HG03520 (cell line): Measurements from ENCODE around the gene HSPG2.
"Not testable (repeated sequence)": the region's sequence is repeated elsewhere in the genome, so short reads cannot be mapped to it uniquely, and the experiment has no call there.

ENCODE experiments used
- ATAC-seq: cut with Tn5 transposase; IDR thresholded peaks from one replicate; pipeline ENCODE4 v1.9.1; 2021; ENCODE audit warnings: mild to moderate bottlenecking, moderate library complexity; ENCODE audit not compliant: unreplicated experiment

The HSPG2 gene

DNA sequence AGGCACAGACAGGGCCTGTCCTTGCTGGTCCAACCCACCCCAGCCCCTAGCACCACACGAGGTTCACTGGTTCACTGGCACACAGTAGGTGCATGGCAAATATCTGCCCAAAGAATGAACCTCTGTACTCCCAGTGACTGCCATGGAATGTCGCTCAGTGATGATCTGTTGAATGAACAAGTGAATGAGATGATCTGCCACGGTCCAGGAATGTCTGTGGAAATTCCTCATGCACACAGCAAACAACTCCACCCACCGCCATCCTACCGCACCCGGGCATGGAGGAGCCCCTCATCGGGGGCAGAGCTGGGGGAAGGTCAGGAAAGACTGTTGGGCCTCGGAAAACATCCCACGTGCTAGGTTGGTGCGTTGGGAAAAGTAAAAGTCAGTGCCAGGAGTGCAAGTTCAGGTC is 1.7 kb downstream of the HSPG2 start:
- no peak for ATAC-seq

DNA sequence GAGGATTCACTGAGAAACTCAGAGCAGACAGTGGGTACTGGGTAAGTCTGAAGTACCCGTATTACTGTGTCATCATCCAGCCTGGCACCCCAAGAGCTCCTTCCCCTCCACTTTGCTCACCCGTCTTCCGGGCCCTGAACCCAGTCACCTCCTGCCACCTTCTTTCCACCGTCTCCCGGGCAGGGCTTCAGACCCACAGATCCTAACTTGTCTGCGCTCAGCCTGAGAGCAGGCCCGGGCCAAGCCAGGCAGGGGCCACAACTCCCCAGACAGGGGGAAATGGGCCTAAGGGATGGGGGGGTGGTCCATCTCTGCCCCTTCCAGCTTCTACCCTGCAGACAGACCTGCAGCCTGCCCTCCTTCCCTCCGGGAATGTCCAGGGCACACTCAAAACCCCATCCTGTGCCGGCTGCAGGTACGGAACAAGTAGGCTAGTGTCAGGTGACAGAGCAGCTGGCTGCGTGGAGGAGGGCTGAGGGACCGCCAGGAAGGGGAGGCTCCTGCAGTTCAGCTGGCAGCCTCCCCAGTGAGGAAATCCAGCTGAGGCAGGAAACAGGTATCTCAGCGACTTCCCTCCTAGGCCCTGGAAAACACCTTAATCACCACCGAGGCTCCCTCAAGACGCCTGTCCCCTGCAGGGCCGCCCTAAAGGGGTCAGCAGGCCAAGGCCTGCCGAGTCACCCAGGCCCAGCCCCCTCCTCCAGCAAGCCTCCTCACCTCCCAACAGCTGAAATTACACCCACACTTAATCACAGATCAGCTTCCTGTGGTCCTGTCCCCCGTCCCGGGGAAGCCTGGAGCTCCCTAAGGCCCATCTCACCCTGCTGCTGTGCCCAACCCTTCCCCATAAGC is 3.5 kb downstream of the HSPG2 start:
- no peak for ATAC-seq

DNA sequence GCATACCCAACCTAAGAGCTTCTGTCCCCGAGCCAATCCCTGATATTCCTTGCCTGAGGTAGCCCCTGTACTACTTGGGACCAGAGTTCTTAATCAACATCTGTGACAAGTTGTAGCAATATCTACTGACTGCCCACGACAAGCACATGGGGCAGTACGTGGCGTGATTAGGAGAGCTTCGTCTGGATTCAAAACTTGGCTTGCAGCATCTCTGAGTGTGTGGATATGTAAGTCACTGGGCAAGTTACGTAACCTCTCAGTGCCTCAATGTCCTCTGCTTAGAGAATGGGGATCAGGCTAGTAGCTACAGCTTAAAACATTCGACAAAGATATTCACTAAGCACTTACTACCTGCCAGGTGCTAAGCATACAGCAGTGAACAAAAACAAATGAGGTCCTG is 5.0 kb downstream of the HSPG2 start:
- no peak for ATAC-seq

DNA sequence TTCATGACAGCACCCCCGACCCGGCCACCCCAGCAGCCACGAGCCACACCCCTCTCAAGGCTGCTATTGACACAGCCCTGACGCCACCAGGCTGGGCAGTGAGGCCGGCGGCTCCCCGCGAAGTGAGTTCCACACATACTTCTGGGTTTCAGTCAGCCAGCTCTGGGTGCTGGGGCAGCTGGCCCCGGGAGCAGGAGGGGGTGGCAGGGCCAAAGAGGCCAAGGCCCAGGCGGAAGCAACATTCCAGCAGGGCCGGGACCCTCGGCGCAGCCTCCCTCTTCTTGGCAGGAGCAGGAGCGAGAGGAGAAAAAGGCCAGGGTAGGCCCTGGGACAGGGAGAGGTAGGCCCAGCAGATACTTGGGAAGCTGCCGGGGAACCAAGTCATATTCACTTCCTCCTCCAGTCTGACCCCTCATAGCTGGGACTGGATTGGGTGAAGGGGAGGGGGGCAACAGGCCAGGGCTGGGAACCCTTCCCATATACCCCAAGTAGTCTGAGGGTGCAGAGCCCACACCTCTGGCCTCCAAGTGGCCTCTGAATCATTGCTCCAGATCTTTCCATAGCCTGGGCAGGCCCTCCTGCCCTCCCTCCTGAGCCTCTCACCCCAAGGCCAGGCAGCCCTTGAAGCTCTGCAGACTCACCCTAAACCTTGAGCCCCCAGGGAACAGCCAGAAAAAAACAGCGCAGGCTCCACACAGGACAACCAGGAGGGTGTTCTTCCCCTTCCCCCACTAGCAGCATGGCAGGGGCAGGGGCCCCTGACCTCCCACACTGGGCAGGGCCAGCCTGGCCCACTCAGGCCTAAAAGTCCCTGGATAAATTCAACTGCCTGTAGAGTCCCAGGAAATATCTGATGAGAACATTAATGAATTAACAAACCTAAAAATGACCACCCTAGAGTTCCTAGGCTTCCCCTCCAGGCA is 5.7 kb downstream of the HSPG2 start:
- no peak for ATAC-seq

DNA sequence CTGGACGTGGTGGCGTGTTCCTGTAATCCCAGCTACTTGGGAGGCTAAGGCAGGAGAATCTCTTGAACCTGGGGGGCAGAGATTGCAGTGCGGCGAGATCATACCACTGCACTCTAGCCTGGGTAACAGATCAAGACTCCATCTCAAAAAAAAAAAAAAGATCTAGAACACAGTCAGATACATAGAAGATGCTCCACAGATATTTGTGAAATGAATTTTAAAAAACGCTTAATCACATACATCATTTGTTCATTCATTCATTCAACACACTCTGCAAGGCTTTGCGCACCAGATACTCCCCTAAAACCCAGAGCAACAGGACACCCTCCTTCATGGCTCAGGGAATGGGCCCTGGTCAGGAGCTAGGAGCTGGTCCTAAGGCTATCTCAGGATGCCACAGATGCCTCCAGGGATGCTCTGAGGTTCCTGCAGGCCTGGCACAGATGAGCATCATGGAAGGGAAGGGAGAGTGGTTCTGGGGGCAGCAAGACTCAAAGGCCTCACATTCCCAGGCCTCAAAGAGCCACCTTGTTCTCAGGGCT is 6.4 kb downstream of the HSPG2 start:
- no peak for ATAC-seq

DNA sequence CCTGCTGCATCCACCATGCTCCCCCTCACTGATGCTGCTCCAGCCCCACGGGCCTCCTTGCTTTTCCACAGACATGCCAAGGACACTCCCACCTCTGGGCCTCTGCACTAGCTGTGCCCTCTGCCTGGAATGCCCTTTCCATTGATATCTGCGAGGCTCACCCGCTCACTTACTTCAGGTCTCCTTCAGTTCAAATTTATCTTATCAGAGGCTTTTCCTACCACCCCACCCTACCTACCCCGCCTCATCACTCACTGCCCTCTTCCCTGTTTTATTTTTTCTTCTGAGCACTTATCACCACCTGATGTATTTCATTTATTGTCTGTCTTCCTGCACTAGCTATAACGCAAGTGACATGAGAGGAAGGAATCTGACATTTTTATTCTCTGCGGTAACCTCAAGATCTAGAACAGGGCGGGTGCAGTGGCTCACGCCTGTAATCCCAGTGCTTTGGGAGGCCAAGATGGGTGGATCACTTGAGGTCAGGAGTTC is 7.0 kb downstream of the HSPG2 start:
- no peak for ATAC-seq

DNA sequence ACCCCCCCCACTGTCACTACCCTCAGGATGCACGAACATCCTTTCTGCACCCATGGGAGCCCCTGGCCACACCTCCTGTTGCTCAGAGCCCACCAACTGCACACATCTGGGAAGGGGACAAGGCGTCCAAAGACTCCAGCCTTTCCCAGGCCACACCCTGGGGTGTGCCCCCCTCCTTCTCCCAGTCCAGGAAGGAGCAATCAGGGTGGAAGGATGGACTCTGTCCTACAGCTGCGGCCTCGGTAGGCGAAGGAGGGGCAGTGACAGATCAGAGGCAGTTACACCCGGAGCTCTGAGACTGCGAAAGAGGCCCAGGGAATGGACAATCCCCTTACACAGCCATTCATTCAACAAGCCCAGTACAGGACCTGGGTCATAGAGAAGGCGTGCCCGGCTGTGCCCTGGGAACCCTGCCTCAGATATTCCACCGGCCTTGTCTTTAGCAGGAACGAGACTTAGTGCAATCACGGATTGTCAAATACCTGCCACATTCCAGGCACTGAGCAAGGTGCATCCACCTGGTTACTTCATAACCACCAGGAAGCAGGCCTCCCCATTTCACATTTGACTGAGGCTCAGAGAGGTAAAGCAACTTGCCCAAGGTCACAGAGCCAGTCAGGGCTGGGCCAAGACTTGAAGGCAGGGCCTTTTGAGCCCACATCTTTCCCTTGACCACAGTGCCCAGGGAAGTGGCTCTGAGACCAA is 9.4 kb downstream of the HSPG2 start:
- ATAC-seq = no peak

DNA sequence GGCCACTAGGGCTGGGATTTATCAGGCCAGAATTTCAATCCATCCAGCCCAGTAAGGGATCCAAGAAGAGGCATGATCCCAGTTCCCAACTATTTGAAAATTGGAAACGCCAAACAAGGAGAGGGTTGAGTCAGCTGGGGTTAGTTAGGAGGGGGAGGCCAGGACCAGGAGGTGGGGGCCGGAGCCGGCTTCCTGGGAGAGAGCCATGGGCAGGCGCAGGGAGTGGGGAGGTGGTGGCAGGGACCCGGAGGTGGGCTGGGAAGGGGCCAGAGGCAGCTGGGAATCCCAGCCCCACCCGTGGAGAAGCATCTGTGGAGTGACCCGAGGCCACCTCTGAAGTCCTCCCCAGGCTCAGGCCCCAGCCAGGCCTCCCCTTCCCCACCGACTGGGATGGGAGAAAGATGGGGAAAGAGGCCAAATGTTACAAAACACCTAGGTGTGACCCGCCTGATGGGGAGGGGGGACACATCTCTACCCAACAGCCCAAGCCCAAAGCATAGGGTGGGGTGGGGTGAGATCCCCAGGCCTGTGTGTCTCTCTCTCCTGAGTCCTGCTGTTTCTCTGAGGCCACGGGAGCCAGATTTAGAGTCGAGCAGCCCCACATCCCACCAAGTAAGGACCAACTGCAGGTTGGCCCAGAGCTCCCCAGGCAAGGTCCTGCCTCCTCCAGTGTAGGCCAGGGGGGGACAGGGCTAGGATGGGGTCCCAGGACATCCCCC is 10.1 kb downstream of the HSPG2 start:
- no peak for ATAC-seq

DNA sequence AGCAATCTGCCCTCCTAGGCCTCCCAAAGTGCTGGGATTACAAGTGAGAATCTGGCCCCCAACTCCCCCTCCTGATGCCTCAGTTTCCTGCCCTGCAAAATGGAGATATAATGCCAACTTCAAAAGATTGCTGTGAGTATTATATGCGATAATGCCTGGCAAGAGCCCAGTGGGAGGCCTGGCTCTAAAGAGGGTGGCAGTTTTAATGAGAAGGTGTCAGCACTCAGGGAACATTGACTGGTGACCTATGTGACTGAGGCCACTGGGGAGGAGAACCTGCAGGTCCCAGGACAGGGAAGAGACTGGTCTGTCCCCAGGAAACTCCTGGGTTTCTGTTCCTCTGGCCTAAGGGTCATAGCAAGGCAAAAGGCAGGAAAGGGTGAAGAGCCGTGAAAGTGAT is 11.0 kb downstream of the HSPG2 start:
- ATAC-seq = no peak

DNA sequence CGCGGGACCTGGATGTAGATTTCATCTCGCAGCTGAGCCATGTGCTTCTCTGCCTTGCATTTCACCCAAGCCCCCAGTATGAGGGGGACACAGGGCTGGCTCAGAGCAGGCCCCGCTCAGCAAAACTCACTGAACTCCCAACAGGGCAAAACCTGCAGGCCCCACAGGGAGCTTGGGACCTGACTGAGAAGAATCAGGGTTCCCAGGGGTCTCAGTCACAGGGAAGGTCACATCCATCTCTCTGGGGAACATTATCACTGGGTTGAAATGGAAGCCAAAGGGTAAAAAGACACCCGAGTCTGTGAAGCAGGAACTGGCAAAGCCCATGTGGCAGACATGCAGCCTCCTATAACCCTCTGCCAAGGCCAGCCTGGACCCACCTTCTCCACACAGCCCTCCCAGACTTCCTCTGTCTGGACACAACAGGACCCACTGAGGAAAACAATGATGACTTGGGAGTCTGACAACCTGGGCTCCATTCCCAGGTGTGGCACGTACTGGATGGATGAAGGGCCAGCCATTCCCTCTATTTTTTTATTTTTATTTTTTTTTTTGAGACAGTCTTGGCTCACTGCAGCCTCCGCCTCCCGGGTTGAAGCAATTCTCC is 11.7 kb downstream of the HSPG2 start:
- no peak for ATAC-seq

DNA sequence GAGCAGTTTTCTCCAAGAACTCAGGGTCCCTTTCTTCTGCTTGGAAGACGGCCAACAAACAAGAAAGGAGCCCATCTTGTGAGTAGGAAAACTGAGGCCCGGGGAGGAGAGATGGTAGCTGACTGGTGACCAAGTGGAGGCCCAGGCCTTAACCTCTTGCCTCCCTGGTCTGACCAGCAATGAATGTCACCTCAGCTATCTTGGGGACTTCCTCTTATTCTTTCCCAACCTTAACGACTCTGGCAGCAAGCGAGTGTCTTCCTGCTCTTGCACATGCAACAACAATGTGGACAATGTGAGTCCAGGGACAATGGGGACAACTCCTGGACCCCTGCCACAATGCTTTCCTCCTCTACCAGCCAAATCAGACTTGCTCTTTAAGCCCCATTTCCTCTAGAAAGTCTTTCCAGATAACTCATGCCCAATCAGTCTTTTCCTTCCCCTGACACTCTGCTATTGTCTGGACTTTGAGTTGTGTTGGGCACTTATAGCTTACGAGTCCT is 12.6 kb downstream of the HSPG2 start:
- ATAC-seq = no peak

DNA sequence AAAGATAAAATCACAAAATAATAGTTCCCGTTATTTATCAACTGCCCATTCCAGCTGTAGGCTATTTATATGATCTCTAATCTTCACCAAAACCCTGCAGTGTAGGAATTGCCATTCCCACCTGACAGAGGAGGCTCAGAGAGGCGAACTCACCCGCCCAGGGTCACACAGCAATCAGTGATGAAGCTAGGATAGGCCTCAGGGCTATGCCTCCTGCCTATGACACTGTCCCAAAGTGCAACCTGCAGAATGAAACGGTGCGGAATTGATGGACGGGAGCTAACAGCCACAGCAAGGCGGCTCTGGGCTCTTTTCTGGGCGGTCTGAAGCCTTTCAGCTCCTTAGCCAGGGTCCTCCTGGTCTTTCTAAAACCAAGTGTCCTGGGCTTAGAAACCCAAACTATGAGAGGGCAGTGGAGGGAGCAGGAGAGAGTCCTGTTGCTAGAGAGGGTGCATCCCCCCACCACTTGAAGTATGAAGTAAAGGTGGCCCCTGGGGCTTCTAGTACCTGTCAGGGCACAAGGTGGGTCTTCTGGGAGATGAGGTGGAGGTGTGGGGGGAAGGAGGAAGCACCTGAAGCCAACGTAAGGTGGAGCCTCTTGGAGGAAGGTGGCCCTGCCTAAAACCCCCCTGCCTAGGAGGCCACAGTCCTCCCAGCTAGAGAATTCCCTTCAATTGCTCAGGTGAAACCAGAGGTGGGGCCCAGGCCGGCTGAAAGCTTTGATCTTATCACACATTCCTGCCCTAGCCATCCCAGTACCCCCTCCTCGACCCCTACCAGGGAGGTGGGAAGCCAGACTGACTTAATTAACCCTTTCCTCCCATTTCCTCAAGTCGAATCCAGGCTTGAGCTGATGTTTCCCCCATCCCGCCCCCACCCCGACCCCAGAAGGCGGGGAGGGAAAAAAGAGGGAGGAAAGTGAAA is 14.8 kb downstream of the HSPG2 start:
- no peak for ATAC-seq

DNA sequence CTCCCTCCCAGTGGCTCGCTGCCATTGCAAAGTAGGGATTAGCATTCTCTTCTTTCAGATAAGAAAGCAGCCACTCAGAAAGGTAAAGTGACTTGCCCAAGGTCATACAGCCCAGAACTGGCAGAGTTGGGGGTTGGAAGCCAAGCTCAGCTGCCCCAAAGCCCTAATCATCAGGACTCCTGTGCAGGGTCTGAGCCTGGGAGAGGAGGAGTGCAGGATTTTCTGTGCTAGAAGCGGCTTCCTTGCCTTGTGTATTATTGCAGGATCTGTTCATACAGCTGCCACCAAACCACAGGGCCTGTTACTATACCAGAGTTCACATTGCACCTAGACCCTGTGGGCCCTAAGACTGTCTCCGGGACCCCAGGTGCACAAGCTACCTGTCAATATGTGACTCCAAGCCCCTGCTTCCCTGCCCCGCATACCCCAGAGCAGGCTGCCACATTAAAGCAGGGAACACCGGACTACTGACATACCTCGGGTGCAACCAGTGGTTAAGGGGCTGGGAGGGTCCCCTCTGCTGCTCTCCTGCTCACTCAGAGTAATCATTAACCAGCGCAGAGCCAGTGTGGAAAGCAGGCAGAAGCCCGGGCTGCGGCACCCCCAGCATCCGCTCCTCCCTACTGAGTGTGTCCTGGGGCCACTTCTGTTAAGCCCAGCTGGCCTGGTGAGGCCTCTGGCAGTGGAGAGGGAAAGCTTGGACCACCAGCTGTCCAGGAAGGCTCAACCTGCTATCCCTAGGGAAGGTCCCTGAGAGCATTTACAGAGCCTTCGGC is 15.8 kb downstream of the HSPG2 start:
- ATAC-seq = no peak

DNA sequence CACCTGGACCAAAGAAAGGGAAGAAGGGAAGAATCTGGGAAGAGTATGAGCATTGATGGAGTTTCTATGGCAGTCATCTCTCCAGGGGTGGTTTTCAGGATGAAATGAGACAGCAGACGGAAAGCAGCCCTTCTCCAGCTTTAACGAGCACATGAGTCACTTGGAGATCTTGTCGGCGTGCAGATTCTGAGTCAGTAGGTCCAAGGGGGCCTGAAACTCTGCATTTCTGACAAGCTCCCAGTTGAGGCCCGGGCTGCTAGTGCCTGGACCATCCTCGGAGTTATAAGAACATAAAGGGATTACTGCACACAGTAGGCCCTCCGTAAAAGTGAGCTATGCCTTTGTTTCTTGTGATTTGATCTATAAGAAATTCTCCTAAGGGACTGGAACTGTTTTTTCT is 17.6 kb downstream of the HSPG2 start:
- ATAC-seq = no peak

DNA sequence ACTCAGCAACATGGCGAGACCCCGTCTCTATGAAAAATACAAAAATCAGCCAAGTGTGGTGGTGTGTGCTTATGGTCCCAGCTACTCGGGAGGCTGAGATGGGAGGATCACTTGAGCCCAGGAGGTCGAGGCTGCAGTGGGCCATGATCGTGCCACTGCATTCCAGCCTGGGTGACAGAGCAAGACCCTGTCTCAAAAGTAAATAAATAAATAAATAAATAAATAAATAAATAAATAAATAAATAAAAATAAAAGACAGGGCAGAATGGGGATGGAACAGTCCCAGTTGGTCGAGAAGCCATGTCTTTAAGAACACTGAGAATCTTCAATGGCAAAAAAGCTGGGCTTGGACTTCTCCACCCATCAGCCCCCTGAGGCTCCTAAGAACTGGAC is 19.9 kb downstream of the HSPG2 start:
- ATAC-seq = not testable (repeated sequence)

DNA sequence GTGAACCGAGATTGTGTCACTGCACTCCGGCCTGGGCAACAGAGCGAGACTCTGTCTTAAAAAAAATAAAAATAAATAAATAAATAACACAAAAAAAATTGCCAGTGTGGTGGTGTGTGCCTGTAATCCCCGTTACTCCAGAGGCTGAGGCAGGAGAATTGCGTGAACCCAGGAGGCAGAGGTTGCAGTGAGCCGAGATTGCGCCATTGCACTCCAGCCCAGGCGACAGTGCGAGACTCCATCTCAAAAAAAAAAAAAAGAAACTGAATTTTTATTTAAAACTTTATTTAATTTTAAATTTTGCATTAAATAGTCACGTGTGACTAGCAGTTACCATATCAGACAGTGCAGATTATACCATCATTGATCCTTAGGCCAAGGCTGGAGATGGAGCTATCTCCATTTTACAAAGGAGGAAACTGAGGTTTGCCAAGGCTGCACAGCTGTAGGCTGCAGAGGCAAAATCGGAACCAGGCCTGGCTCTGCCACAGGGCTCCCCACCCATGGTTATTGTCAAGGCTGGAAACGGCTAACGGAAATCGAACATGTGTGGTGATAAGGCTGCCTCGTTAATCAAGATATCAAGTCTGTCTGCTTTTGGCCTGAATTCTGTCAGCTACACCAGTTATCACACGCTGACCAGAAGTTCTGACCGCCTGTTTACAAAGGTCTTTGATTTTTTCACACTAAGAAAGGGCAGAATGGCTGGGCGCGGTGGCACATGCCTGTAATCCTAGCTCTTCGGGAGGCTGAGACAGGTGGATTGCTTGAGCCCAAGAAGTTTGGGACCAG is 20.5 kb downstream of the HSPG2 start:
- no peak for ATAC-seq
